T-cell (primary cell): Measurements from ENCODE around the gene TRIM9. TPM values are rescaled to one million over a fixed set of nuclear protein-coding genes. Genes with fewer than 3 reads are reported as not detected.

Experiments used
- ATAC-seq, 4 experiments: fragments of 200-7000 bp in 3 of 4; fragments of 150-1000 bp in 1 of 4; cut with Tn5 transposase; replicated peaks in 1 of 4; 1 replicate in 3 of 4; 2 replicates in 1 of 4; pipeline ENCODE4 v1.10.0; 2021; ENCODE audit warnings: moderate library complexity in 3 of 4, mild to moderate bottlenecking in 2 of 4, moderate number of reproducible peaks in 1 of 4
- CTCF ChIA-PET, 2 donors: fragments of 300-600 bp; sonication (Branson Sonifier 250); formaldehyde crosslinking; loops; one replicate each; lab custom pipeline; 2022; ENCODE audit warnings: antibody characterized with exemption in 2 of 2; lab: Charles Lee
- POLR2A ChIA-PET, 2 donors: fragments of 300-600 bp; sonication (Branson Sonifier 250); formaldehyde crosslinking; loops; one replicate each; lab custom pipeline; 2022; ENCODE audit warnings: antibody characterized with exemption in 2 of 2; lab: Charles Lee
- DNase-seq, 35 experiments: peaks; one replicate each; pipeline versions ENCODE4 v3.0.0 to v3.0.0-alpha.2; 2013 to 2023
- H3K27ac ChIP-seq: one replicate; pipeline ENCODE4 v1.5.1; 2013; ENCODE audit warnings: low read length
- H3K27me3 ChIP-seq, 2 experiments: replicated peaks in 1 of 2; 1 replicate in 1 of 2; 2 replicates in 1 of 2; pipeline versions ENCODE4 v1.6.1 to v1.7.0; 2013; ENCODE audit warnings: low read length in 1 of 2, mixed read lengths in 1 of 2; ENCODE audit not compliant: control insufficient read depth in 2 of 2, insufficient read depth in 2 of 2; ENCODE audit errors: extremely low read depth in 1 of 2
- H3K36me3 ChIP-seq, 2 donors: 1 replicate in 1 of 2; 2 replicates in 1 of 2; pipeline versions ENCODE4 v1.6.1 to v1.7.0; 2013; ENCODE audit warnings: low read length in 1 of 2; ENCODE audit not compliant: control insufficient read depth in 2 of 2, insufficient read depth in 1 of 2; ENCODE audit errors: extremely low read depth in 1 of 2
- H3K4me1 ChIP-seq, 2 experiments: 1 replicate in 1 of 2; 2 replicates in 1 of 2; pipeline versions ENCODE4 v1.6.1 to v1.7.0; 2013; ENCODE audit warnings: low read length in 2 of 2, mixed read lengths in 1 of 2; ENCODE audit not compliant: insufficient read depth in 2 of 2, control insufficient read depth in 1 of 2; ENCODE audit errors: extremely low read depth in 1 of 2
- H3K4me3 ChIP-seq, 2 donors: 1 replicate in 1 of 2; 2 replicates in 1 of 2; pipeline versions ENCODE4 v1.5.1 to v1.7.0; 2013; ENCODE audit warnings: mild to moderate bottlenecking in 2 of 2, low read length in 1 of 2, moderate library complexity in 1 of 2; ENCODE audit not compliant: control insufficient read depth in 1 of 2; ENCODE audit errors: extremely low read depth in 1 of 2
- H3K9me3 ChIP-seq: 2 replicates; pipeline ENCODE4 v1.7.0; 2013
- H3K27ac Mint-ChIP-seq, 2 donors: one replicate each; pipeline ENCODE4 v1.8.0; 2020 to 2021; ENCODE audit warnings: mild to moderate bottlenecking in 2 of 2, mixed read lengths in 2 of 2
- H3K27me3 Mint-ChIP-seq, 2 donors: one replicate each; pipeline ENCODE4 v1.8.0; 2021 to 2022; ENCODE audit warnings: mixed read lengths in 2 of 2
- H3K36me3 Mint-ChIP-seq: one replicate; pipeline ENCODE4 v1.8.0; 2021; ENCODE audit warnings: mixed read lengths
- H3K4me1 Mint-ChIP-seq, 3 donors: one replicate each; pipeline ENCODE4 v1.8.0; 2020 to 2022; ENCODE audit warnings: mixed read lengths in 3 of 3, mild to moderate bottlenecking in 1 of 3
- H3K4me3 Mint-ChIP-seq, 3 donors: one replicate each; pipeline ENCODE4 v1.8.0; 2020 to 2022; ENCODE audit warnings: mild to moderate bottlenecking in 3 of 3, mixed read lengths in 3 of 3, moderate library complexity in 3 of 3
- H3K9me3 Mint-ChIP-seq, 3 donors: one replicate each; pipeline ENCODE4 v1.8.0; 2020 to 2022; ENCODE audit warnings: mixed read lengths in 3 of 3
- WGBS: methylation state at CpG from one replicate; pipeline ENCODE4 v1.1.5; 2013; ENCODE audit warnings: missing lambda C conversion rate; ENCODE audit not compliant: insufficient coverage; 5-methylcytosine and 5-hydroxymethylcytosine counted together
- total RNA-seq, 35 experiments: library from RNA in 6 of 35; stranded (reverse) in 6 of 35; fragments of 120-200 nt in 1 of 35; gene quantifications; one replicate each; pipeline versions ENCODE4 v1.2.1 to v1.2.4 and lab custom pipeline; 2013 to 2026

TRIM9 gene
- total RNA-seq, 5 donors from 2014 or later (not counting 1 experiment from before 2014, with no cell fraction given), result 0.30 to 1.3 (median 0.88) TPM

GRCh38 chr14:50937800-50938199 lies 157.1 kb downstream of the TRIM9 start:
- no peaks in the 10 kb centered on the region for H3K36me3 Mint-ChIP-seq
- peaks cover 0 to 2% (median 0%) of the 10 kb centered on the region in 3 donors for H3K4me1 Mint-ChIP-seq
- Histone ChIP-seq H3K27ac (no peak overlapping the region), H3K9me3 (no peaks in the 10 kb centered on the region), H3K4me1 (peaks cover 0 to 2% of the 10 kb centered on the region in 2 experiments), H3K36me3 (no peaks in the 10 kb centered on the region), H3K4me3 (no peak overlapping the region), H3K27me3 (peaks cover 0 to 7% of the 10 kb centered on the region in 2 experiments)
- ChIA-PET POLR2A (no interaction called here), CTCF (no interaction called here)
- H3K4me3 Mint-ChIP-seq, result no peak overlapping the region
- no peak overlapping the region for H3K27ac Mint-ChIP-seq
- no peak for ATAC-seq
- no CpG with 5 or more reads among the region's 4 CpGs for WGBS
- no peak for DNase-seq
- H3K9me3 Mint-ChIP-seq, result no peaks in the 10 kb centered on the region
- H3K27me3 Mint-ChIP-seq, result peaks cover 30 to 35% of the 10 kb centered on the region in 2 donors

DNA sequence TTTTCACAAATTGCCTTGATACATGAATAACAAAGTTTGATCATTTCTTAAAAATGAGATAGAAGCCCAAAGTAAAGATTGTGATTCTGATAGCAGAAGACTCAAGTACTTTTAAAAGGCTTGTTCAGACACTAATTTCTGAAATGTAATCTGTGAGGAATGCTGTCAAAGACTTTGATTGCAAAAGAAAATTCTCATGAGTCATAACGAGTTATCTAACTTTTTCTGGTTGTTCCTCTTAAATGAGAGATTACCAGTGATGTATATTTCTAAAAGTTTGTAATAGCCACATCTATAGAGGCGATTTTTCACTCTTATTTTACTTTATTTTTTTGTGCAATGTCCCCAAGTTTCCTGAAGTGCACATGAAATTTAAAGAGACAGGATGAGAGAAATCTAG lies 157.6 kb downstream of the TRIM9 start:
- no peak overlapping the region for H3K27ac ChIP-seq
- ATAC-seq (no peak), DNase-seq (no peak)
- H3K4me3 Mint-ChIP-seq, result no peak overlapping the region
- CTCF ChIA-PET, result no interaction called here
- POLR2A ChIA-PET, result no interaction called here
- H3K36me3 Mint-ChIP-seq, result no peaks in the 10 kb centered on the region
- H3K4me3 ChIP-seq, result no peak overlapping the region
- H3K36me3 ChIP-seq, result no peaks in the 10 kb centered on the region
- no peaks in the 10 kb centered on the region for H3K9me3 Mint-ChIP-seq
- H3K4me1 Mint-ChIP-seq, result peaks cover 0 to 2% (median 0%) of the 10 kb centered on the region in 3 donors
- peaks cover 0 to 7% of the 10 kb centered on the region in 2 experiments for H3K27me3 ChIP-seq
- no peaks in the 10 kb centered on the region for H3K9me3 ChIP-seq
- no peak overlapping the region for H3K27ac Mint-ChIP-seq
- H3K27me3 Mint-ChIP-seq, result peaks cover 25 to 34% of the 10 kb centered on the region in 2 donors
- peaks cover 0 to 2% of the 10 kb centered on the region in 2 experiments for H3K4me1 ChIP-seq
- no CpG with 5 or more reads among the region's 2 CpGs for WGBS

GRCh38 chr14:50936882-50937281 lies 158.0 kb downstream of the TRIM9 start:
- ChIA-PET POLR2A (no interaction called here), CTCF (no interaction called here)
- no peaks in the 10 kb centered on the region for H3K9me3 Mint-ChIP-seq
- Histone ChIP-seq H3K4me3 (no peak overlapping the region), H3K4me1 (peaks cover 0 to 2% of the 10 kb centered on the region in 2 experiments), H3K36me3 (no peaks in the 10 kb centered on the region), H3K9me3 (no peaks in the 10 kb centered on the region), H3K27me3 (peaks cover 0 to 7% of the 10 kb centered on the region in 2 experiments), H3K27ac (no peak overlapping the region)
- H3K4me3 Mint-ChIP-seq, result no peak overlapping the region
- WGBS, result no CpG with 5 or more reads among the region's 2 CpGs
- no peaks in the 10 kb centered on the region for H3K36me3 Mint-ChIP-seq
- no peak for ATAC-seq
- peaks cover 23 to 33% of the 10 kb centered on the region in 2 donors for H3K27me3 Mint-ChIP-seq
- H3K27ac Mint-ChIP-seq, result no peak overlapping the region
- H3K4me1 Mint-ChIP-seq, result peaks cover 0 to 2% (median 0%) of the 10 kb centered on the region in 3 donors
- DNase-seq, result no peak

- Mint-ChIP-seq H3K9me3 (no peaks in the 10 kb centered on the region), H3K36me3 (no peaks in the 10 kb centered on the region), H3K4me1 (peaks cover 0 to 2% (median 0%) of the 10 kb centered on the region in 3 donors), H3K4me3 (no peak overlapping the region), H3K27ac (no peak overlapping the region), H3K27me3 (peaks cover 14 to 33% of the 10 kb centered on the region in 2 donors)
- H3K27ac ChIP-seq, result no peak overlapping the region
- H3K4me3 ChIP-seq, result no peak overlapping the region
- no peaks in the 10 kb centered on the region for H3K36me3 ChIP-seq
- no peak for DNase-seq
- POLR2A ChIA-PET, result no interaction called here
- 71% methylated on average over 1 of the region's 2 CpGs for WGBS
- no peaks in the 10 kb centered on the region for H3K9me3 ChIP-seq
- ATAC-seq, result no peak
- peaks cover 0 to 2% of the 10 kb centered on the region in 2 experiments for H3K4me1 ChIP-seq
- CTCF ChIA-PET, result no interaction called here
- peaks cover 0 to 4% of the 10 kb centered on the region in 2 experiments for H3K27me3 ChIP-seq
Observed at GRCh38 chr14:50936016-50936340, 158.9 kb downstream of the TRIM9 start.

GRCh38 chr14:50935126-50936015 lies 159.5 kb downstream of the TRIM9 start:
- Histone ChIP-seq H3K36me3 (no peaks in the 10 kb centered on the region), H3K9me3 (no peaks in the 10 kb centered on the region), H3K27ac (no peak overlapping the region), H3K27me3 (peaks cover 0 to 4% of the 10 kb centered on the region in 2 experiments), H3K4me3 (no peak overlapping the region), H3K4me1 (peaks cover 0 to 2% of the 10 kb centered on the region in 2 experiments)
- Mint-ChIP-seq H3K9me3 (no peaks in the 10 kb centered on the region), H3K4me3 (no peak overlapping the region), H3K36me3 (no peaks in the 10 kb centered on the region), H3K27ac (no peak overlapping the region), H3K4me1 (peaks cover 0 to 2% (median 0%) of the 10 kb centered on the region in 3 donors), H3K27me3 (peaks cover 10 to 29% of the 10 kb centered on the region in 2 donors)
- ChIA-PET CTCF (no interaction called here), POLR2A (interaction anchor here in 1 of 2 donors (0.9 kb wide), 1 partner anchor 76 kb away, joined by 3 read pairs; no protein-coding TSS in a partner anchor)
- ATAC-seq, result no peak
- 75% methylated on average over 1 of the region's 5 CpGs for WGBS
- no peak for DNase-seq

GRCh38 chr14:50932592-50933495 lies 162.1 kb downstream of the TRIM9 start:
- Histone ChIP-seq H3K4me1 (peaks cover 0 to 2% of the 10 kb centered on the region in 2 experiments), H3K4me3 (no peak overlapping the region), H3K36me3 (no peaks in the 10 kb centered on the region), H3K27me3 (peaks cover 0 to 4% of the 10 kb centered on the region in 2 experiments), H3K9me3 (no peaks in the 10 kb centered on the region), H3K27ac (no peak overlapping the region)
- no peak for DNase-seq
- H3K36me3 Mint-ChIP-seq, result no peaks in the 10 kb centered on the region
- ChIA-PET POLR2A (no interaction called here), CTCF (interaction anchor here in 1 of 2 donors (0.6 kb wide), 1 partner anchor 847 kb away, joined by 3 read pairs; no protein-coding TSS in a partner anchor)
- no peak overlapping the region for H3K27ac Mint-ChIP-seq
- no peaks in the 10 kb centered on the region for H3K9me3 Mint-ChIP-seq
- peaks cover 7 to 24% of the 10 kb centered on the region in 2 donors for H3K27me3 Mint-ChIP-seq
- 100% methylated on average over 2 of the region's 4 CpGs for WGBS
- no peak for ATAC-seq
- peaks cover 0 to 2% (median 0%) of the 10 kb centered on the region in 3 donors for H3K4me1 Mint-ChIP-seq
- H3K4me3 Mint-ChIP-seq, result no peak overlapping the region
